Measurements from ENCODE around the gene RPL18A. TPM values are rescaled to one million over a fixed set of nuclear protein-coding genes. Genes with fewer than 3 reads are reported as not detected.

The RPL18A gene
- total RNA-seq, 1 experiment from 2014 or later = 2,241 TPM

DNA sequence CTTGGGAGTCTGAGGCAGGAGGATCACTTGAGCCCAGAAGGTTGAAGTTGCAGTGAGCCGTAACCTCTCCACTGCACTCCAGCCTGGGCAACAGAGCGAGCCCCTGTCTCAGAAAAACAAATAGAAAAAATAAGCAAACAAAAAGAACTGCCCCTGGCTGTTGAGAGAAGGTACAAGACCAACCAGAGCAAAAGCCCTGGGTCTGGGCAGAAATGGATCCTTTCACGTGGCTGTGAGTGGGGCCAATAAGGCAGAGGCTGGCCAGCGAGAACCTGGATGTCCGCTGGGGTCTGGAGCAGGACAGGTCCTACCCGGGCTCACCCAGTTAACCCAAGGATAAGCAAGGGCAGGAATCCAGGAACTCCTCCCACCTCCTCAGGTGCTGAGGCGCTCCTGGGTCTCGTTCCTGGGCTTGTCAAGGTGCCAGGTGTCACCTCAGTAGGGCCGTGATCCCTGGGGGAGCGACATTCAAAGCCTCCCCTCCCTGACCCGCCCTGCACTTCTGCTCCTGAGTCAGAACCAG is 7.3 kb downstream of the RPL18A start:
- no TSS peak for BruUV-seq (replicated peaks)
- H3K79me2 ChIP-seq (ENCODE audit: low read length) = peaks cover 6% of the 10 kb centered on the region
- no peak overlapping the region for H2AFZ ChIP-seq (ENCODE audit: low read length)
- H3F3A ChIP-seq (ENCODE audit: low read length, unreplicated experiment) = peaks cover 30% of the 10 kb centered on the region
- H3K9me3 ChIP-seq (ENCODE audit: low read length) = no peaks in the 10 kb centered on the region
- no peak overlapping the region for H3K27ac ChIP-seq (ENCODE audit: low read length)
- no peaks in the 10 kb centered on the region for H3K9me2 ChIP-seq (replicated peaks; ENCODE audit: low read length)
- no peak for DNase-seq
- no peak for TF ChIP-seq EZH2 (IDR thresholded peaks at IDR 0.05; ENCODE audit: low read length, unreplicated experiment)
- TF ChIP-seq, protein P1, sequence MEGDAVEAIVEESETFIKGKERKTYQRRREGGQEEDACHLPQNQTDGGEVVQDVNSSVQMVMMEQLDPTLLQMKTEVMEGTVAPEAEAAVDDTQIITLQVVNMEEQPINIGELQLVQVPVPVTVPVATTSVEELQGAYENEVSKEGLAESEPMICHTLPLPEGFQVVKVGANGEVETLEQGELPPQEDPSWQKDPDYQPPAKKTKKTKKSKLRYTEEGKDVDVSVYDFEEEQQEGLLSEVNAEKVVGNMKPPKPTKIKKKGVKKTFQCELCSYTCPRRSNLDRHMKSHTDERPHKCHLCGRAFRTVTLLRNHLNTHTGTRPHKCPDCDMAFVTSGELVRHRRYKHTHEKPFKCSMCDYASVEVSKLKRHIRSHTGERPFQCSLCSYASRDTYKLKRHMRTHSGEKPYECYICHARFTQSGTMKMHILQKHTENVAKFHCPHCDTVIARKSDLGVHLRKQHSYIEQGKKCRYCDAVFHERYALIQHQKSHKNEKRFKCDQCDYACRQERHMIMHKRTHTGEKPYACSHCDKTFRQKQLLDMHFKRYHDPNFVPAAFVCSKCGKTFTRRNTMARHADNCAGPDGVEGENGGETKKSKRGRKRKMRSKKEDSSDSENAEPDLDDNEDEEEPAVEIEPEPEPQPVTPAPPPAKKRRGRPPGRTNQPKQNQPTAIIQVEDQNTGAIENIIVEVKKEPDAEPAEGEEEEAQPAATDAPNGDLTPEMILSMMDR (conservative IDR thresholded peaks at IDR 0.05; ENCODE audit: low read depth, low read length) = no peak
- TF ChIP-seq EZH2phosphoT487 (IDR thresholded peaks at IDR 0.05; ENCODE audit: borderline replicate concordance, low read length) = no peak
- ChIA-PET CTCF (no interaction called here), POLR2A (ENCODE audit: unreplicated experiment) (no interaction called here)
- H3K9ac ChIP-seq (ENCODE audit: low read length) = no peak overlapping the region
- intact Hi-C loops (cut with micrococcal nuclease) = no loop called here
- peaks cover 29% of the 10 kb centered on the region for H4K20me1 ChIP-seq (ENCODE audit: low read length)
- peaks cover 14% of the 10 kb centered on the region for H3K4me1 ChIP-seq (ENCODE audit: insufficient read depth, low read length)
- no peak overlapping the region for H3K4me2 ChIP-seq (ENCODE audit: low read length)
- ATAC-seq = no peak
- H3K36me3 ChIP-seq (ENCODE audit: low read depth, low read length) = peaks cover 27% of the 10 kb centered on the region
- 0 out of 2 replicates have a peak, but pooled peaks cover 7% of the 10 kb centered on the region for H3K27me3 ChIP-seq (ENCODE audit: low read length)
- H3K4me3 ChIP-seq (ENCODE audit: low read length) = no peak overlapping the region

DNA sequence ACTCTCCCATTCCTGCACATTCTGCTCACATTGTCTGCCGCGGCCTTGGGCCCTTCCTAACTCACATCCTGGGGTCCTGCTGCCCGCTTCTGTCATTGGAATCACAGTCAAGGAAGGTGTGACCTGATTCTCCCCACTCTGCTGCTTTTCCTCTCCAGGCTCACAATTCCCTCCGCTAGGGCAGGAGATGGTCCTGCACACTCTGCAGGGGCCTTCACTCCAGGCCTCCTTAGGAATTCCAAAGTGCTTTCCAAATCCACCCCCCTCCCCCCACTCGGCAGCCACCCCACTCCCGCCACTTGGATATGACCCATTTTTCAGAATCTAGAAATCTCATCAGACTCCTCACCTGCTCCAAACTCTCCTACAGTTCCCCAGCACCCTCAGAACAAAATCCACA is 9.0 kb downstream of the RPL18A start:
- Histone ChIP-seq H2AFZ (ENCODE audit: low read length) (no peak overlapping the region), H4K20me1 (ENCODE audit: low read length) (peaks cover 13% of the 10 kb centered on the region), H3K9me3 (ENCODE audit: low read length) (no peaks in the 10 kb centered on the region), H3F3A (ENCODE audit: low read length, unreplicated experiment) (peaks cover 20% of the 10 kb centered on the region), H3K27ac (ENCODE audit: low read length) (no peak overlapping the region), H3K9me2 (replicated peaks; ENCODE audit: low read length) (no peaks in the 10 kb centered on the region), H3K79me2 (ENCODE audit: low read length) (no peaks in the 10 kb centered on the region), H3K4me2 (ENCODE audit: low read length) (no peak overlapping the region), H3K4me1 (ENCODE audit: insufficient read depth, low read length) (peaks cover 10% of the 10 kb centered on the region), H3K4me3 (ENCODE audit: low read length) (no peak overlapping the region), H3K36me3 (ENCODE audit: low read depth, low read length) (peaks cover 10% of the 10 kb centered on the region), H3K27me3 (ENCODE audit: low read length) (0 out of 2 replicates have a peak, but pooled peaks cover 12% of the 10 kb centered on the region), H3K9ac (ENCODE audit: low read length) (no peak overlapping the region)
- intact Hi-C loops (cut with micrococcal nuclease) = no loop called here
- ChIA-PET CTCF (no interaction called here), POLR2A (ENCODE audit: unreplicated experiment) (no interaction called here)
- no peak for ATAC-seq
- no TSS peak for BruUV-seq (replicated peaks)
- no peak for DNase-seq
- TF ChIP-seq EZH2phosphoT487 (IDR thresholded peaks at IDR 0.05; ENCODE audit: borderline replicate concordance, low read length) (no peak), EZH2 (IDR thresholded peaks at IDR 0.05; ENCODE audit: low read length, unreplicated experiment) (no peak)
- TF ChIP-seq, protein P1 (conservative IDR thresholded peaks at IDR 0.05; ENCODE audit: low read depth, low read length) = no peak

DNA sequence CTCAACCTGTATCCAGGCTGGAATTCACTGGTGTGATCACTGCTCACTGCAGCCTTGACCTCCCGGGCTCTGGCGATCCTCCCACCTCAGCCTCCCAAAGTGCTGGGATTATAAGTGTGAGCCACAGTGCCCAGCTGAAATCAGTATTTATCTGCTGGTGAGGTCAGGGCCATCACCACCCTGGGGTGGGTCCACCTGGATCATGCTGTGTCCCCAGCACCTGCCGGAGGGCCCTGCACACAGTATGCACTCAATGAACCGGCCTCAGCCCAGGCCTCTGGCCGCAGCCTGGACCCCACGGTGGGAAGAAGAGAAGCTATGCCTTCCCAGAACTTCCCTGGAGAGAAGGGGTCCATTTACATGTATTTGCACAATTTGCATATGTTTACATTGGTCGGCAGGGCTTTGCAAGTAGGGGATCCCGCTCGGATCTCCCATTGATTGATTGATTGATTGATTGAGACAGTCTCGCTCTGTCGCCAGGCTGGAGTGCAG is 9.5 kb downstream of the RPL18A start:
- BruUV-seq (replicated peaks) = no TSS peak
- Histone ChIP-seq H2AFZ (ENCODE audit: low read length) (no peak overlapping the region), H3K27me3 (ENCODE audit: low read length) (0 out of 2 replicates have a peak, but pooled peaks cover 12% of the 10 kb centered on the region), H3F3A (ENCODE audit: low read length, unreplicated experiment) (peaks cover 15% of the 10 kb centered on the region), H3K9ac (ENCODE audit: low read length) (no peak overlapping the region), H3K4me1 (ENCODE audit: insufficient read depth, low read length) (peaks cover 13% of the 10 kb centered on the region), H3K27ac (ENCODE audit: low read length) (no peak overlapping the region), H3K9me2 (replicated peaks; ENCODE audit: low read length) (no peaks in the 10 kb centered on the region), H3K4me2 (ENCODE audit: low read length) (no peak overlapping the region), H4K20me1 (ENCODE audit: low read length) (peaks cover 8% of the 10 kb centered on the region; the same call in 1 of the 2 replicates), H3K36me3 (ENCODE audit: low read depth, low read length) (peaks cover 5% of the 10 kb centered on the region; the same call in 1 of the 2 replicates), H3K9me3 (ENCODE audit: low read length) (no peaks in the 10 kb centered on the region), H3K4me3 (ENCODE audit: low read length) (no peak overlapping the region), H3K79me2 (ENCODE audit: low read length) (no peaks in the 10 kb centered on the region)
- ChIA-PET CTCF (interaction anchor here (3.1 kb wide), 1 partner anchor 64 kb away, joined by 105 read pairs; the partner anchor contains the start of gene CCDC124), POLR2A (ENCODE audit: unreplicated experiment) (no interaction called here)
- TF ChIP-seq, protein P1 (conservative IDR thresholded peaks at IDR 0.05; ENCODE audit: low read depth, low read length) = no peak
- TF ChIP-seq EZH2 (IDR thresholded peaks at IDR 0.05; ENCODE audit: low read length, unreplicated experiment) (no peak), EZH2phosphoT487 (IDR thresholded peaks at IDR 0.05; ENCODE audit: borderline replicate concordance, low read length) (no peak)
- intact Hi-C loops (cut with micrococcal nuclease) = no loop called here
- ATAC-seq (no peak), DNase-seq (no peak)

Data from PC-3 (cell line).